GM12878 (cell line): ENCODE measurements around the gene HIPK4. TPM values are rescaled to one million over a fixed set of nuclear protein-coding genes. Genes with fewer than 3 reads are reported as not detected.

Experiments
- ATAC-seq: fragments of 200-7000 bp; cut with Tn5 transposase; 3 replicates; pipeline ENCODE4 v1.9.1; 2020; ENCODE audit warnings: mild to moderate bottlenecking, moderate library complexity
- BruUV-seq: library from RNA; stranded (reverse); fragments of 400-500 nt; replicated peaks from 2 replicates; lab custom pipeline; 2021; lab: Mats Ljungman, UMichigan
- CTCF ChIA-PET: fragments of 300-600 bp; sonication (Branson Sonifier 250); formaldehyde crosslinking; extraction: SDS; loops from one replicate; lab custom pipeline; 2021; ENCODE audit warnings: inconsistent platforms; lab: Yijun Ruan, JAX
- POLR2A ChIA-PET: fragments of 350-600 bp; formaldehyde crosslinking; extraction: SDS; loops from one replicate; lab custom pipeline; 2021; ENCODE audit warnings: inconsistent platforms; lab: Charles Lee
- RAD21 ChIA-PET: fragments of 300-600 bp; sonication (Branson Sonifier 250); formaldehyde crosslinking; loops from one replicate; lab custom pipeline; 2023; ENCODE audit warnings: antibody characterized with exemption; ENCODE audit not compliant: unreplicated experiment; lab: Charles Lee
- SMC1A ChIA-PET: fragments of 300-600 bp; sonication (Branson Sonifier 250); formaldehyde crosslinking; loops from one replicate; lab custom pipeline; 2023; ENCODE audit not compliant: unreplicated experiment, uncharacterized antibody; lab: Charles Lee
- DNase-seq: peaks from one replicate; pipeline ENCODE4 v3.0.0-alpha.2; 2011; ENCODE audit warnings: low read depth, low spot score
- FAIRE-seq: peaks from 3 replicates; lab custom pipeline; 2011; peaks lifted over from hg19 to GRCh38; lab: Jason Lieb, UNC
- H2AFZ ChIP-seq: 2 replicates; pipeline ENCODE4 v1.6.0; 2011; ENCODE audit warnings: low read depth, low read length, control low read depth; ENCODE audit not compliant: control insufficient read depth
- H3K27ac ChIP-seq: 2 replicates; pipeline ENCODE4 v1.5.1; 2011; ENCODE audit warnings: control low read depth; ENCODE audit not compliant: control insufficient read depth, insufficient read depth
- H3K27me3 ChIP-seq, 2 experiments: replicated peaks in 1 of 2; 2 replicates each; pipeline versions ENCODE4 v1.6.0 to v1.6.1; 2011; ENCODE audit warnings: low read length in 1 of 2; ENCODE audit not compliant: control insufficient read depth in 2 of 2, insufficient read depth in 2 of 2
- H3K36me3 ChIP-seq, 2 experiments: 2 replicates each; pipeline ENCODE4 v1.5.1; 2011; ENCODE audit warnings: low read length in 1 of 2; ENCODE audit not compliant: control insufficient read depth in 2 of 2, insufficient read depth in 2 of 2
- H3K4me1 ChIP-seq: 2 replicates; pipeline ENCODE4 v1.6.1; 2011; ENCODE audit warnings: mild to moderate bottlenecking, low read length, moderate library complexity, mixed read lengths; ENCODE audit not compliant: control insufficient read depth, insufficient read depth
- H3K4me2 ChIP-seq: 2 replicates; pipeline ENCODE4 v1.6.0; 2011; ENCODE audit warnings: control low read depth; ENCODE audit not compliant: control insufficient read depth, insufficient read depth
- H3K4me3 ChIP-seq: fragments of 200-600 bp; sonication (generic); 2 replicates; pipeline ENCODE4 v1.5.1; 2016
- H3K79me2 ChIP-seq: 2 replicates; pipeline ENCODE4 v1.6.0; 2011; ENCODE audit warnings: low read length; ENCODE audit not compliant: control insufficient read depth, insufficient read depth
- H3K9ac ChIP-seq: 2 replicates; pipeline ENCODE4 v1.8.0; 2011; ENCODE audit warnings: low read length, control low read depth, mixed read lengths; ENCODE audit not compliant: control insufficient read depth, insufficient read depth
- H3K9me3 ChIP-seq: replicated peaks from 3 replicates; pipeline ENCODE4 v1.5.1; 2011; ENCODE audit warnings: mild to moderate bottlenecking, low read length; ENCODE audit not compliant: control insufficient read depth, insufficient read depth
- H4K20me1 ChIP-seq: 2 replicates; pipeline ENCODE4 v1.6.0; 2011; ENCODE audit not compliant: control insufficient read depth, insufficient read depth
- CBX5 ChIP-seq: sonication (generic); IDR thresholded peaks from 2 replicates; pipeline ENCODE4 v1.6.1; 2016; ENCODE audit warnings: low read depth, moderate library complexity, mild to moderate bottlenecking, inconsistent platforms
- EZH2 ChIP-seq: IDR thresholded peaks from 2 replicates; pipeline ENCODE4 v1.6.1; 2012; ENCODE audit warnings: low read depth, mild to moderate bottlenecking, control low read depth, inconsistent platforms, low read length, borderline replicate concordance; ENCODE audit not compliant: control insufficient read depth
- FOS ChIP-seq: IDR thresholded peaks from 3 replicates; pipeline ENCODE4 v1.6.1; 2011; ENCODE audit warnings: borderline replicate concordance; ENCODE audit not compliant: insufficient read length; ENCODE audit errors: extremely low read depth
- HDAC2 ChIP-seq: fragments of 200-600 bp; sonication (generic); IDR thresholded peaks from 2 replicates; pipeline ENCODE4 v1.6.1; 2017
- HDGF ChIP-seq: fragments of 450-650 bp; IDR thresholded peaks from 2 replicates; pipeline ENCODE4 v1.6.1; 2016; ENCODE audit warnings: antibody characterized with exemption
- IKZF2 ChIP-seq, 2 experiments: fragments of 450-650 bp; IDR thresholded peaks; 2 replicates each; pipeline ENCODE4 v1.6.1; 2017; ENCODE audit warnings: mild to moderate bottlenecking in 2 of 2, moderate library complexity in 2 of 2
- KAT2A ChIP-seq: conservative IDR thresholded peaks from 2 replicates; pipeline ENCODE4 v1.6.1; 2011; ENCODE audit warnings: low read depth, low read length; ENCODE audit not compliant: control insufficient read depth
- MEF2A ChIP-seq: IDR thresholded peaks from 2 replicates; pipeline ENCODE4 v1.6.1; 2011; ENCODE audit warnings: low read depth, mild to moderate bottlenecking, low read length, moderate library complexity; ENCODE audit not compliant: insufficient read depth
- MTA2 ChIP-seq: fragments of 450-650 bp; IDR thresholded peaks from 2 replicates; pipeline ENCODE4 v1.6.1; 2016; ENCODE audit warnings: low read depth, mild to moderate bottlenecking, moderate library complexity
- PML ChIP-seq: IDR thresholded peaks from 2 replicates; pipeline ENCODE4 v1.6.1; 2012; ENCODE audit warnings: low read length, inconsistent platforms
- ZNF384 ChIP-seq: IDR thresholded peaks from 2 replicates; pipeline ENCODE4 v1.6.1; 2012; ENCODE audit warnings: low read depth, mild to moderate bottlenecking, low read length, improper control_type of control experiment, borderline replicate concordance
- ZNF622 ChIP-seq: fragments of 450-650 bp; IDR thresholded peaks from 2 replicates; pipeline ENCODE4 v1.6.1; 2017; ENCODE audit warnings: mild to moderate bottlenecking, inconsistent platforms
- WGBS: methylation state at CpG from one replicate; pipeline ENCODE4 v1.1.6; 2016; ENCODE audit warnings: low lambda C conversion rate; ENCODE audit not compliant: insufficient replicate concordance, insufficient coverage; ENCODE audit errors: missing lambda C conversion rate; 5-methylcytosine and 5-hydroxymethylcytosine counted together
- in situ Hi-C: fragments of 300-500 bp; cut with MboI; formaldehyde crosslinking; loops from 9 replicates; pipeline ENCODE4 v1.14.3; 2018; ENCODE audit warnings: mixed read lengths
- intact Hi-C: fragments of 100-400 bp; cut with micrococcal nuclease; formaldehyde crosslinking; loops from one replicate; pipeline ENCODE4 v1.14.2; 2022; ENCODE audit not compliant: unreplicated experiment
- polyA plus RNA-seq, 11 experiments: library from polyadenylated mRNA; depleted of rRNA in 4 of 11; unstranded in 6 of 11; stranded (reverse) in 5 of 11; fragments of >200 nt; fragmentation: Nextera tagmentation in 4 of 11; fragmentation: Illumina TruSeq in 1 of 11; extraction: Ambion mirVana in 4 of 11; extraction: Trizol in 1 of 11; gene quantifications; 1 replicate in 1 of 11; 2 replicates in 10 of 11; pipeline versions ENCODE4 v1.2.1 to v1.2.3, GENCODE V29; 2011 to 2016; ENCODE audit warnings: inconsistent platforms in 2 of 11, missing spikeins in 2 of 11, low read depth in 1 of 11
- total RNA-seq, 4 experiments: library from RNA; depleted of rRNA in 3 of 4; stranded (reverse); fragments of >200 nt in 3 of 4; fragmentation: Illumina TruSeq in 1 of 4; extraction: Trizol in 1 of 4; gene quantifications; 2 replicates each; pipeline versions ENCODE4 v1.2.1 to v1.2.3, GENCODE V29; 2013 to 2021
- TF ChIP-seq, protein P1 (sequence below): fragments of 450-650 bp; IDR thresholded peaks from 2 replicates; pipeline ENCODE4 v1.6.1; 2018; ENCODE audit warnings: mild to moderate bottlenecking, low read depth, moderate library complexity; ENCODE audit not compliant: partially characterized antibody
- TF ChIP-seq, protein P2 (sequence below): fragments of 450-650 bp; IDR thresholded peaks from 2 replicates; pipeline ENCODE4 v1.6.1; 2016; ENCODE audit warnings: mild to moderate bottlenecking
- TF ChIP-seq, protein P3 (sequence below): fragments of 450-650 bp; IDR thresholded peaks from 2 replicates; pipeline ENCODE4 v1.6.1; 2017; ENCODE audit warnings: low read depth, mild to moderate bottlenecking, moderate library complexity

The HIPK4 gene
- total and polyA plus RNA-seq, 10 of the 15 experiments (the other 5 are each of a cell fraction or from before 2014, with no cell fraction given), result 0.07 to 0.13 (median 0.08) TPM; not detected in 7

DNA sequence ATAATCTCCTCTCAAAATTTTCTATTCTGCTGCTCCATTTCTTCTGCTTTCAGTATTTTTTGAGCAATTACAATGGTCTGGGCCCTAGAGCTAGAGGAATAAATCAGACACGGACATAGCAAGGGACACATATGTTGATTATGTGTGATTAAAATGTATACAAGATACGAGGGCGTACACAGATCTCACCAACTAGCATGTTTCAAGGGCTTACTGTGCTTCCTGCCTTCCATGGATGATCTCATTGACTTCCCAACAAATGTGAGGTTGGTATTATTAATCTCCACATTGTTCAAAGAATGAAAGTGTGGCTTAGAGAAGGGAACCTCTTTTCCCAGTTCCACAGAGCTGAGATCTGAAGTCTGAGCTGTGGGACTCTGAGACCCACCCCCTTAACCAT, 32.3 kb downstream of the HIPK4 start:
- peak overlapping the region; percentile 60 for H3K27ac ChIP-seq
- no peaks in the 10 kb centered on the region for H3K27me3 ChIP-seq
- H3K9me3 ChIP-seq, result no peaks in the 10 kb centered on the region
- ChIA-PET RAD21 (no interaction called here), CTCF (interaction anchor here (0.9 to 2.7 kb wide), 4 partner anchors 10 to 106 kb away, joined by 3 to 8 read pairs (median 4); partner anchors contain the start of genes C19orf47 and PLD3), POLR2A (interaction anchor here (1.3 kb wide), 1 partner anchor 68 kb away, joined by 3 read pairs; the partner anchor contains the start of gene SERTAD1), SMC1A (interaction anchor here (1.0 kb wide), 1 partner anchor 107 kb away, joined by 3 read pairs; no protein-coding TSS in a partner anchor)
- peaks cover 40% of the 10 kb centered on the region for H3K4me1 ChIP-seq
- no peaks in the 10 kb centered on the region for H4K20me1 ChIP-seq
- intact Hi-C loops, result loop anchor here (5.0 kb wide), 2 partner anchors 45 to 60 kb away; no protein-coding TSS in a partner anchor
- no peak for FAIRE-seq
- BruUV-seq, result no TSS peak
- H3K79me2 ChIP-seq, result peaks cover 10% of the 10 kb centered on the region
- no peak overlapping the region for H3K9ac ChIP-seq
- no peak for ATAC-seq
- no peak overlapping the region for H2AFZ ChIP-seq
- H3K4me3 ChIP-seq, result no peak overlapping the region
- no peaks in the 10 kb centered on the region for H3K36me3 ChIP-seq
- TF ChIP-seq HDGF (no peak), MEF2A (no peak), MTA2 (no peak), CBX5 (no peak), ZNF384 (no peak), HDAC2 (no peak), FOS (no peak), EZH2 (no peak), IKZF2 (IDR thresholded peaks at IDR 0.05) (no peak), PML (no peak), ZNF622 (no peak), KAT2A (no peak)
- TF ChIP-seq, protein P1, sequence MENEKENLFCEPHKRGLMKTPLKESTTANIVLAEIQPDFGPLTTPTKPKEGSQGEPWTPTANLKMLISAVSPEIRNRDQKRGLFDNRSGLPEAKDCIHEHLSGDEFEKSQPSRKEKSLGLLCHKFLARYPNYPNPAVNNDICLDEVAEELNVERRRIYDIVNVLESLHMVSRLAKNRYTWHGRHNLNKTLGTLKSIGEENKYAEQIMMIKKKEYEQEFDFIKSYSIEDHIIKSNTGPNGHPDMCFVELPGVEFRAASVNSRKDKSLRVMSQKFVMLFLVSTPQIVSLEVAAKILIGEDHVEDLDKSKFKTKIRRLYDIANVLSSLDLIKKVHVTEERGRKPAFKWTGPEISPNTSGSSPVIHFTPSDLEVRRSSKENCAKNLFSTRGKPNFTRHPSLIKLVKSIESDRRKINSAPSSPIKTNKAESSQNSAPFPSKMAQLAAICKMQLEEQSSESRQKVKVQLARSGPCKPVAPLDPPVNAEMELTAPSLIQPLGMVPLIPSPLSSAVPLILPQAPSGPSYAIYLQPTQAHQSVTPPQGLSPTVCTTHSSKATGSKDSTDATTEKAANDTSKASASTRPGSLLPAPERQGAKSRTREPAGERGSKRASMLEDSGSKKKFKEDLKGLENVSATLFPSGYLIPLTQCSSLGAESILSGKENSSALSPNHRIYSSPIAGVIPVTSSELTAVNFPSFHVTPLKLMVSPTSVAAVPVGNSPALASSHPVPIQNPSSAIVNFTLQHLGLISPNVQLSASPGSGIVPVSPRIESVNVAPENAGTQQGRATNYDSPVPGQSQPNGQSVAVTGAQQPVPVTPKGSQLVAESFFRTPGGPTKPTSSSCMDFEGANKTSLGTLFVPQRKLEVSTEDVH, result no peak
- TF ChIP-seq, protein P2, sequence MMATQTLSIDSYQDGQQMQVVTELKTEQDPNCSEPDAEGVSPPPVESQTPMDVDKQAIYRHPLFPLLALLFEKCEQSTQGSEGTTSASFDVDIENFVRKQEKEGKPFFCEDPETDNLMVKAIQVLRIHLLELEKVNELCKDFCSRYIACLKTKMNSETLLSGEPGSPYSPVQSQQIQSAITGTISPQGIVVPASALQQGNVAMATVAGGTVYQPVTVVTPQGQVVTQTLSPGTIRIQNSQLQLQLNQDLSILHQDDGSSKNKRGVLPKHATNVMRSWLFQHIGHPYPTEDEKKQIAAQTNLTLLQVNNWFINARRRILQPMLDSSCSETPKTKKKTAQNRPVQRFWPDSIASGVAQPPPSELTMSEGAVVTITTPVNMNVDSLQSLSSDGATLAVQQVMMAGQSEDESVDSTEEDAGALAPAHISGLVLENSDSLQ, result no peak
- TF ChIP-seq, protein P3, sequence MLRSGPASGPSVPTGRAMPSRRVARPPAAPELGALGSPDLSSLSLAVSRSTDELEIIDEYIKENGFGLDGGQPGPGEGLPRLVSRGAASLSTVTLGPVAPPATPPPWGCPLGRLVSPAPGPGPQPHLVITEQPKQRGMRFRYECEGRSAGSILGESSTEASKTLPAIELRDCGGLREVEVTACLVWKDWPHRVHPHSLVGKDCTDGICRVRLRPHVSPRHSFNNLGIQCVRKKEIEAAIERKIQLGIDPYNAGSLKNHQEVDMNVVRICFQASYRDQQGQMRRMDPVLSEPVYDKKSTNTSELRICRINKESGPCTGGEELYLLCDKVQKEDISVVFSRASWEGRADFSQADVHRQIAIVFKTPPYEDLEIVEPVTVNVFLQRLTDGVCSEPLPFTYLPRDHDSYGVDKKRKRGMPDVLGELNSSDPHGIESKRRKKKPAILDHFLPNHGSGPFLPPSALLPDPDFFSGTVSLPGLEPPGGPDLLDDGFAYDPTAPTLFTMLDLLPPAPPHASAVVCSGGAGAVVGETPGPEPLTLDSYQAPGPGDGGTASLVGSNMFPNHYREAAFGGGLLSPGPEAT, result no peak
- H3K4me2 ChIP-seq, result peak overlapping the region; percentile 47; the same call in 1 of the 2 replicates
- DNase-seq, result no peak
- WGBS, result 100% methylated on average over 3 of the region's 3 CpGs
- in situ Hi-C loops, result no loop called here
